COLO668 (cell line): ENCODE measurements around the gene MAG.
"Not testable (repeated sequence)": the region's sequence is repeated elsewhere in the genome, so short reads cannot be mapped to it uniquely, and the experiment has no call there.

ENCODE experiments used
- DNase-seq: peaks from one replicate; lab custom pipeline; 2025; ENCODE audit not compliant: unreplicated experiment; lab: John Stamatoyannopoulos, UW

The MAG gene

GRCh38 chr19:35357867-35358573 is 66.1 kb downstream of the MAG start, which contains the start of gene FFAR3:
TSS of gene FFAR3 (plus strand) at chr19:35358460. CDS start at chr19:35358891, 431 bp downstream.
- DNase-seq: no peak

GRCh38 chr19:35358834-35359233 is 66.9 kb downstream of the MAG start:
- not testable (repeated sequence) for DNase-seq

- not testable (repeated sequence) for DNase-seq
Measured at GRCh38 chr19:35359395-35359794, 67.4 kb downstream of the MAG start.

GRCh38 chr19:35360081-35360480 is 68.1 kb downstream of the MAG start:
- DNase-seq: not testable (repeated sequence)

DNA sequence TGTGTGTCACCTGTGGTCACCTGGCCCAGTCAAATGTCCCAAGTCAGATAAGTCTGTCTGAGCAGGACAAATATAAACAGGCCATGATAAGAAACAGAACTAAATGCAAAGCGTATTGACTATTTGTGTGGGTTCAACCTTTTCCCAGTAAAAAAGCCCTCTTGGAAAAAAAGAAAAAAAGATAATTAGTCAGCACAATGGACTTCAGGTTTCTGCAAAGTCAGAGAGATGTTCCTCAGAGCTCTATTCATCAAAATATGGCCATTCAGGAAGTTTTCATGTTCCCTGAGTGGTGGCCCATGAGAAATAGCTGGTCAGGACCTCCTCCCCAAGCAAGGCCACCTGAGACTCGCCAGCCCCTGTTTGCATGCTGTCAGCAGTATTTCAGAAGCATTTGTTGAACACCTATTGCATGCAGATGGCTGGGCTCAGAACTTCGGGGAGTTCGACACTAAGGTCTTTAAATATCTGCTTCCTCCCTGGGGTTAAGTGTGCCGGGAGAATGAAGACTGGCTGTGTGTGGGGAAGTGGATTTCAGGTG is 69.0 kb downstream of the MAG start:
- DNase-seq: no peak

DNA sequence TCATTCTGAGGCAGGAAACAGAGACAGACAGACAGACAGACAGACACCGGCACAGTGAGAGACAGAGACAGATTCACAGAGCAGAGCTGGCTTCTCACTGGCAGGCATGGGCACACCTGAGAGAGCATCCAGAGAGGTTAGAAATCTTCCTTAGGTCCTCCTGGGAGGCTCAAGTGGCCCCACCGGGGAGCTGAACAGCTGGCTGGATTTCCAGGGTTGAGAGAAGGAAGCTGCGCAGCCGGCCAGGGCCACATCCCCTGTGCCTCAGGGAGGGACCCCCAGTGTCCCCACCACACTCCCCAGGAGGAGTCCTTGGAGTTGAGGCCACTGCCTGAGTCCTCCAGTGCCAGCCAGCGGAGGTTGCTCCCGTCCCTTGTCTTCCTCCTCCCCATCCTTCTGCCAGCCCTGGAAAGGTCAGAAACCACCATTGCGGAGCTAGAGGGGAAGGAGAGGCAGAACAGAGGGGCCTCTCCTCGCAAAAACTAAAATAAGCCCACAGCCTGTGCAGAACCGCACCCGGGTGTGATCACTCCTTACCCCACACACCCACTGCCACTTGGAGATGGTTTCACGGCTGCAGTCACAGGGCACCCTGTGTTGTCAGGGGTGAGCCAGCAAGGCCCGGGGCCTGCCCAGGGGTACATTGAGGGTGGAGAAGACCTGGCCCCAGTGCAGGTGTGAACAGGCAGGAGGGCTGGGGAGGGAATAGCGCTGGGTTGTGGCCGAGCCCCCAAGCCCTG is 70.5 kb downstream of the MAG start:
- no peak for DNase-seq

GRCh38 chr19:35363001-35363590 is 71.1 kb downstream of the MAG start:
- DNase-seq: no peak
